ENCODE results near the gene AHCYL2.
"Not testable (repeated sequence)": the region's sequence is repeated elsewhere in the genome, so short reads cannot be mapped to it uniquely, and the experiment has no call there.

AHCYL2 gene

GRCh38 chr7:129354428-129355157 is 129.8 kb downstream of the AHCYL2 start:
- DNase-seq (ENCODE audit: low spot score), result no peak

GRCh38 chr7:129356176-129356575 is 131.3 kb downstream of the AHCYL2 start:
- DNase-seq (ENCODE audit: low spot score), result no peak

DNA sequence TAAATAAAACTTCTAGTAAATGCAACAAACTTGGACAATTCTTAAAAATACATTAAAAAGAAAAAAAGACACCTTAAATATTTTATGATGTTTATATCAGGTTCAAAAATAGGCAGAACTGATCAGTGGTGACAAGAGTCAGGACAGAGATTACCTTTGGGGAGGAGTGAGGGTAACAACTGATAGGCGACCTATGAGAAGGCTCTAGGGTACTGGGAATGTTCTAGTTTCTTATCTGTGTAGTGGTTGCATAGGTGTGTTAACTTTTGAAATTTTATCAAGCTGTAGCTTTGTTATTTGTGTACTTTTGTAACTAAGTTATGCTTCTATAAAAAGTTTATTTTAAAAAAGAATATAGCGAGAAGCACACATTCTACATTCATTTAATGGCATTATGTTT is 134.3 kb downstream of the AHCYL2 start:
- DNase-seq (ENCODE audit: low spot score), result no peak

DNA sequence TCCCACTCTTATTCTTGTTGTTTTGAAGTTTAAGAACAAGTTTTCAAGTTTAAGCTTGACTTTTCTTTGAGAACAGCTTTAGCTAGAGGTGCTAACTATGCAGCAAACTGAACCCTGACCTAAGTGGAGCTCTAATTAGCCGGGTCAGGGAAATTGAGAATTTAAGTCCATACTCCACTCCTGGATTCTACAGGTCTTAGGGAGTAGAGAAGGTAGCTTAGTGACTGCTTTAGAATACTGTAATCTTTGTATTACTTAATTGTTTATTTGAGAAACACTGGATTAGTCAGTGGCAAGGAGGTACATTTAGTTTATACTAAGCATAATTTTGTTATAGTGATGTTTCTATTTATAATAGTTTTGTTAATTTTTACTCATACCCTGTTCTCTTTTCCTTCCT is 134.8 kb downstream of the AHCYL2 start:
- DNase-seq (ENCODE audit: low spot score), result no peak

GRCh38 chr7:129361771-129362170 is 136.9 kb downstream of the AHCYL2 start:
- DNase-seq (ENCODE audit: low spot score), result no peak

DNA sequence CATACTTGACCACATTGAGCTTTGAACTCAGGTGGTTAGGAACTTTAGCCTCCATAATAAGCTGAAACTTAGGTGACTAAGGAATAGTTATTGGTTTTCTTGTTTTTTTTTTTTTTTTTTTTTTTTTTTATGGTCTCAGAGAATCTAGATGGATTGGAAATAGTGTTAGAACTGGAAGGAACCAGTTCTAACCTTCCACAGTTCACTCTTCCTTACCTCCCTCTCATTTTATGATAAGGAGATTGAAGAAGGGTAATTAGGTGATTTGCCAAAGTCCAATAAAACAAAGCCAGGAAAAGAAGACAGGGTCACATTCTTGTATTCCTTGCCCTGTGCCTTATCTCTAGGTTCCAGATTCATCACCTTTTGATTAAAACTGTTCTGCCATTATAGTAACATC is 137.7 kb downstream of the AHCYL2 start:
- no peak for DNase-seq (ENCODE audit: low spot score)

- DNase-seq (ENCODE audit: low spot score), result no peak
These were observed 142.5 kb downstream of the AHCYL2 start for GRCh38 chr7:129367349-129367699.

DNA sequence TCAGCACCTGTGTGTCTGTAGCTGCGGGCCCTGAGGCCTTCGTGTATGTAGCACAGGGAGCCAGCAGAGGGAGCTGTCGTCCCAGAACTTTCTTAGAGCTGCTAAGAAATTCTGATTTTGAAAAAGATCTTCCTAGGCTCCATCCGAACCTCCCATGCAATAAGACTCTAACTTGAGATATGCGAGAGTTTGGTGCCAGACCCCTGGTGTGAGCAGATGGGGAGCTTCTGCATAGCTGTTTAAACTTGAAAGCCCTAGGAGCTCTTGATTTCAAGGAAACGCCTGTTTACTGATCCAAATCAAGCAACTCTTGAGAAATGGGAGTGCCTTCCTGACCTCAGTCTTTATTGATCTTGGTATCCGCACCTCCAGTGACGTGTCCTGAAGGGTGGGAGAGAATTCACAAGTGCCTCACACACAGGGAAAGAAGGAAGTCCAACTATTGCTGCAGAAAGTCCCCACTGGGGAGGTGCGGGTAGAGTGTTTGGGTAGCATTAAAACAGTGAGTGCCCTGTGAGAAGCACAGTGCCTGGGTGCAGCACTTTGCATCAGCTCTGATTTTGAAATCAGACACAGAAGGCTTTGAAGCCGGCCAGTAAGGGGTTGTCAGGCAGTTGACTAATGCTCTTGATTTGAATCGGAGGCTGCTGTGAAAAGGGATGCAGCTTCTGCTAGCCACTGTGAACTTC is 143.0 kb downstream of the AHCYL2 start:
- peak; percentile 60 for DNase-seq (ENCODE audit: low spot score)

- no peak for DNase-seq (ENCODE audit: low spot score)
These were observed 143.7 kb downstream of the AHCYL2 start for GRCh38 chr7:129368389-129368986.

GRCh38 chr7:129369447-129369846 is 144.6 kb downstream of the AHCYL2 start:
- not testable (repeated sequence) for DNase-seq (ENCODE audit: low spot score)

DNA sequence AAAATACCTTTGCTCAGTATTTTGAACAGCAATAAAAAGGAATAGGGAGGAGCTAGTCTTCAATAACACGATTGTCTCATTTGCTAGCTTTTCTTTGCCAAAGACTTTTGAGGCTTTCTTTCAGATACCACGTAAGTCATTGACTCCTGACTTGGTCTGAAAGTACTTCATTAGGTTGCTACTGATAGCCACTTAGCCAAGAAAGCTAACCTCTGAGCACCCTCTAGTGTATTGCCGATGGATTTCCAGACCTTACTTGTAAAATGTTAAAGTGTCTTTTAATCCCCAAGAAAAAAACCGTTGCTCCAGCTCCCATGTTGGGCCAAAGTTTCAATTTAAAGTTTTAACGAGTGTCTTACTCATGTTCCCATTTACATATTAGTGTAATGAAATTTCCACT is 146.0 kb downstream of the AHCYL2 start:
- no peak for DNase-seq (ENCODE audit: low spot score)

DNA sequence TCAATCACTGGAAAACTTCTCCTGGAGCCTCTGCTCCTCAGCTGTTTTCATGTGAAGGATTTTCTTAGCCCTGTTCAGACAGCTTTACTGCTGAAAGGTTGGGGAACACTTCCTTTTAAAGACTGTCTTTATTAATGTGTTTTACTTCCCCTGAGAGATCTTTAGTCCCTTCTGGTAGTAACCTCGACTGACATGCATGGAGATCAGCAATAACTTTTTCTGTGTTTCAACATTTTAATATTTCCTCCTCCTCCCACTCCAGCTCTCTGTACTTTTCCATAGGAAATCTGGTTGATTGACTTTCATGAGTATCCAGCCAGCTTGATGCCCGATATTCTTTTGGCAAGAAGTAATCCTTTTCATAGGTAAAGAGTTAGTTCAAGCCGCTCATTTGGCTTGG is 146.7 kb downstream of the AHCYL2 start:
- DNase-seq (ENCODE audit: low spot score), result no peak

- no peak for DNase-seq (ENCODE audit: low spot score)
These were observed 149.0 kb downstream of the AHCYL2 start for GRCh38 chr7:129373651-129374428.

DNA sequence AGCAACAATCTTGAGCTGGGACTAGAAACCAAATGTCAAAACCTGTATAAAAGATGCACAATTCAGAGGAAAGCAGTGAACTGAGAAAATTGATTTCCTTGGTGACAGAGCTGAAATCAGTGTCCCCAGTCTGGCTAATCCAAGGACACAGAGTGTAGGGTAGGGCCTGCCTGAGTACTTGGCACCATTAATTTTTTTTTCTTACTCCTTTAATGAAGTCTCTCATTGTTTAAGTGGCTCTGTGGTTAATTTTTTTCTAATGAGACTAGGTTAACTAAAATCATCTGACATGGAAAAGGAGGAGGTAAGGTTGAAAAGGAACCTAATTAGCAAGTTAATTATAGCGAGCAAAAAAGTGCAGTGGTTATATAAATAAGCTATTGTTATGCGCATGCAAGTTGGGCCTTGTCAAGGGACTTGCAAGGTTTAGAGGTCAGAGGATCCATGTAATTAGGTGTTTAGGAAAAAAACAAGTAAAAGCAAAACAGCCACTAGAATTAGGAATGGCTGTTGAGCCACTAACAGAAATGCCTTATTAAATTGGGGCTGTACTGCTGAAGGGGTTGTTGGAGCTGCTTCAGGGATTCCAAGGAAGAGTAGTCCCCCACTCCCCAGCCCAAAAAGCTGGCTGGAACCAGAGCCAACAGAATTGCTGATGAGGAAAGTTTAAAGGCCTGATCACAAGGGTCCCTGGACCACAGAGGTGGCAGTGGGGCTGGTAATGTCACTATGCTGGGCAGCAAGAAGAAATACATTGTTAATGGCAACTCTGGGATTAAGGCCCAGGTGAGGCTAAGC is 150.5 kb downstream of the AHCYL2 start:
- DNase-seq (ENCODE audit: low spot score), result no peak

DNA sequence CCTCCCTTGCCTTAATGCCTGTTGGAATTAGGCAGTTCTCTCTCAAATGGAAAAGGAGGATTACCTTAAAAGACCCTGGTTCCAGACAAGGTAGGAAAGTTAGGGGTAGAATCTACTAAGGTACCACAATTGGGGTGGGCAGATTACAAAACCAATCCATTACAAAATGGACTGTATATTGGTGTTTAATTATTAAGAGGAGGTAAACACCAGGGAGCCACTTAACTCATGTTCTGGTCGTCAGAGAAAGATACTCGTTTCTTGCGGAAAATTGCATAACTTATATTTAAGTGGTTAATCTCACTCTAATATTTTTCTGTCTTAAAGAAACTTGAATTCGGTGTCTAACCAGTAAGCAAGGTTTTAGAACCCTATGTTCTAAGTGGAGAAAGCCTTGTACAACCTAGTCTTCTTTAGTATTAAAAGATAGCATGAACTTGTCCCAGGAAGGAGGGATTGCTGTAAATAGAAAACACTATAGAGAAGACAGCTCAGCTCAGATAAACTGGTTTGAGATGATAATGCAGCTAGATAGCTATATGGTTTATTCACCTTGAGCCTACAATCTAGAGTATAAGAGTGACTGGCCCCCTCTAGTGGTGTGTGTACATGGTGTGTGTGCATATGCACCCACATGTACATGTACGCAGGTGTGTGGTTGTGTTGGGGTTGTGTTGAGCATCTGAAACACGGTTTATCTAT is 151.4 kb downstream of the AHCYL2 start:
- DNase-seq (ENCODE audit: low spot score), result peak; percentile 45

DNA sequence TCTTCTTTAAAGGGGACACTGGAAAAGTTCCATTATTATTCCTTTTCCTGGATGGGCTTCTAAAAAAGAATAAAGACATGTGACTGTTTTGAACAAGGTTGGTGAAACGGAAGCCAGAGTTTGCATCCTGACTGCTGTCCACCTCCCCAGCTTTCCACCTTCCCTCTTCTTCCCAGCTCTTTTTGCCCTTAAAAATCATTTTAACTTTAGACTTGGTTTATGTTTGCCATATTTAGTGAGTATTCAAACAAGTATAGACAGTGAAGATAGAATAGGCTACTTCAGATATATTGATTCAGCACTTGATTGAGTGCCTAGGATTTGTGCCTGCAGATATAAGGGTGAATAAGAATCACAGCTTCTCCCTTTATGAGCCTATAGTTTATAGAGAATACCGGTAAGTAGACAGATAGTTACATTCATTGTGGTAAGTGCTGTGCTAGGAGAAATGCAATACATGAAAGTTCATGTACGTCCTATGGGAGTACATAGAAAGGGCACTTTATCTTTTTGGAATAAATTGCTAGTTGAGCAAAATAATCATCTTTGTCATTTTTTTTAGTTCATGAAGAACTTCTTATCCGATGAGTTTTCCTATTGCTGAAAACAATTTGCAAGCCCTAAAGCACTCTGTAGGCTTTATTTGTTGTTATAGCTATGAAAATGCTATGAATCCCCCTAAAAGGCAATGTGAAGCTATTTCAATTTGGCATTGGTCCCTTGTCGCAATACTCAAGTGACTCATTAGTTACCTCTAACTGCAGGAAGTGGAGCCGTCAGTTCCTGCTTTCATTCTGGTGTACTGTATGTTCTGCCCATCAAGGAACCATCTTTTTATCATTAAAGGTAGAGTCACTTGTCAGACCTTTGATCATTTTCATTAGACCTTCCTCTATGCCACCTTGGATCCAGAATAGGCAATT is 152.2 kb downstream of the AHCYL2 start:
- DNase-seq (ENCODE audit: low spot score), result no peak

DNA sequence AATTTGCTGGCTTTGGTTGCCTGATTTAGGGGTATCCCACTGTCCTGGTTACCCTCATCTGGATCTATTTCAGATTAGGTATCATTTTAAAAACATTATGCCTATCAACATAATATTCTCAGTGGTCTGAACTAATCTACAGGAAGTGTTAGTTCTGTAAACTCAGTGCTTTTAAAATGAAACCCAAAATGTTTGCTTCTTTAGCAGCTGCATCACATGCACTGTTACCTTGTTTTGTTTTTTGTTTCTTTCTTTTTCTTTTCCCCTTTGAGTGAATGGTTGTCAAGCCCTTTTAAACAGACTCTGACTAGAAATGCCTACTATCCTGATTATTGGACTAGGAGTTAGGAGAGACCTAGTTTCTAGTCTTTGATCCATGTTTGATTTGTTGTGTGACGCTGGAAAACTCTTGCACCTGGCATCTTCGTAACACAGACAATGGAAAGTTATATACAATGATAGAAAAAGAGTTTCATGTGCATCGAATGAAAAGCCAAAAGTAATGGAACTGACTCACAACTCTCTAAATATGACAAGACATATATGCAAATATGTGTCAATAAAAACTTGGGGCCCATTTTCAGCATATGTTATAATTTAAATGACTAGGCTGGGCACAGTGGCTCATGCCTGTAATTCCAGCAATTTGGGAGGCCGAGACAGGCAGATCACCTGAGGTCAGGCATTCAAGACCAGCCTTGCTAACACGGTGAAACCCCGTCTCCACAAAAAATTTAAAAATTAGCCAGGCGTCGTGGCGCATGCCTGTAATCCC is 157.1 kb downstream of the AHCYL2 start:
- DNase-seq (ENCODE audit: low spot score), result no peak

DNA sequence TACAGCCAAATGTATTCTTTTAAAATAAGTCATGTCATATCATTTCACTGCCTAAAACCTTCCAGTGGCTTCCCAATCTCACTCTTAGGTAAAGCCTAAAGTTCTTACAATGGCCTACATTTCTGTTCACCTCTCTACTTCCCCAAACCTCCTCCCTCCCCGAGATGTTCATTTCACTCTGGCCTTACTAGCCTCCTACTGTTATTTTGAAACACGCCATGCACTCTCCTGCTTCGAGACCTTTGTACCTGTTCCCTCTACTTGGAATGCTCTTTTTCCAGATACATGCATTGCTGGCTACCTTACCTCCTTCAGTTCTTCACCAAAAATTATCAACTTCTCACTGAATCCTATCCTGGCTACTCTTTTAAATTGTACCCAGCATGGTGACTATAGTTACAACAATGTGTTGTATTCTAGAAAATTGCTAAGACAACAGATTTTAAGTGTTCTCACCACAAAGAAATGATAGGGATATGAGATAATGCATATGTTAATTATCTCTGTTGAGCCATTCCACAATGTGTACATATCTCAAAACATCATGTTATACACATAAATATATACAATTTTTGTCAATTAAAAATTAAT is 158.8 kb downstream of the AHCYL2 start:
- DNase-seq (ENCODE audit: low spot score), result no peak

DNA sequence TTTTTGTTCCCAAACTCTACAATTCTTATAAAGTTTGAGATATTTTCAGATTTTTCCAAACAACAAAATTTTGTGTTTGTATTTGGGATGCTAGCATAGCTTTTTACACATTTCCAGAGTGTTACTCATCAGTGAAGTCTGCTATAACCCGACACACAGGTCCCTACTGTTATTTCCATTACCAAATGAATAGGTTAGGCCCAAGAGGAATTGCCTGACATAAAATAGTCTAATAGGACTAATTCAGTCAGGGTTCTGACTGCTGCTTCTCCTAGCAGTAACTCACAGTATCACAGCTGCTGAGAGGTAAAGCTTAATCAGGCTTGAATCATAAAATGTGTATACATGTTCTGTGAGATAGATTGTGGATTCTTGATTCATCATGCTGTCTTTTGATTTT is 160.3 kb downstream of the AHCYL2 start:
- DNase-seq (ENCODE audit: low spot score), result no peak

Data from HuH-7 (cell line).